GM21423 (cell line): ENCODE measurements around the gene PDRG1.

Experiments used
- ATAC-seq: cut with Tn5 transposase; IDR thresholded peaks from one replicate; pipeline ENCODE4 v1.9.1; 2021; ENCODE audit warnings: mild to moderate bottlenecking, moderate library complexity; ENCODE audit not compliant: unreplicated experiment

Gene PDRG1

DNA sequence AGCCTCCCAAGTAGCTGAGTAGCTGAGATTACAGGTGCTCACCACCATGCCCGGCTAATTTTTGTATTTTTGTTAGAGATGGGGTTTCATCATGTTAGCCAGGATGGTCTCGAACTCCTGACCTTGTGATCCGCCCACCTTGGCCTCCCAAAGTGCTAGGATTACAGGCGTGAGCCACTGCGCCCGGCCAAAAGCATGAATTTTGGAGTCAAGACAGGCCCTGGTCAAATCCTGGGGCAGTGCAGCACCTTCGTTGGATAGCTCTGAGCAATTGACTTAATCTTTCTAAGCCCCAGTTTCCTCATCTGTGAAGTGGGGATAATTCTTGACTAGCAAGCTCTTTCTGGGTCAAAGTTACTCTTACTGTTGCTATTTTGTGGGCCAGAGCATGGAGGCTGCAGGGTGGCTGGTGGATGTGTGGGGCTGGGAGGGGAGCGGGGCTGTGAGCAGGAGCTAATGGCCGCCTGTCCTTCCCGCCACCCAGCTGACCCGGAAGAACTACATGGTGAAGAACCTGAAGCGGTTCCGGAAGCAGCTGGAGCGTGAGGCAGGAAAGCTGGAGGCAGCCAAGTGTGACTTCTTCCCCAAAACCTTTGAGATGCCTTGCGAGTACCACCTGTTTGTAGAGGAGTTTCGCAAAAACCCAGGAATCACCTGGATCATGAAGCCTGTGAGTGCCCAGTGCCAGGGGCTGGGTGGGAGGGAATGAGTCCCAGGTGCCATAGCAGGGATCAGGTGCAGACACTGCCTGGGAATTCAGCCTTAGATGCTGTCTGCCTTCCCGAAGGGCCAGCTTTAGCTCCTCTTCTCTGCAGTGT, 42.4 kb downstream of the PDRG1 start:
- ATAC-seq, result no peak

GRCh38 chr20:31908424-31908823, 43.4 kb downstream of the PDRG1 start:
- no peak for ATAC-seq

- no peak for ATAC-seq
These were observed 43.8 kb downstream of the PDRG1 start for GRCh38 chr20:31908016-31908415.

DNA sequence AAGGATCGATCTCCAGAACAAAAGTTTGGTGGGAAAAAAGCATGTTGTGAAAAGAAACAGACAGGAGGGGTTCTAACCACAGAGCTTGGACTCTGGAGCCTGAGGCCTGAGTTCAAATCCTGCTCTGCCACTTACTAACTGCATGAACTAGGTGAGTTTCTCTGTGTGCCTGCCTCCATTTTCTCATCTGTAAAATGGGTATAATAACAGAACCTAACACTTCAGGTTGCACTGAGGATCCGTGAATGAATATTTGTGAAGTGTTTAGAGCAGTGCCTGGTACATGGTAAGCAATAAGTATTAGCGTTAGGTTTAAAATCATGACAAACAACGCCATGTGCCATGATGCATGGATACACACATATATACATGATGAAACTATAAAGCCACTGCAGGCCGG, 44.8 kb downstream of the PDRG1 start:
- no peak for ATAC-seq

DNA sequence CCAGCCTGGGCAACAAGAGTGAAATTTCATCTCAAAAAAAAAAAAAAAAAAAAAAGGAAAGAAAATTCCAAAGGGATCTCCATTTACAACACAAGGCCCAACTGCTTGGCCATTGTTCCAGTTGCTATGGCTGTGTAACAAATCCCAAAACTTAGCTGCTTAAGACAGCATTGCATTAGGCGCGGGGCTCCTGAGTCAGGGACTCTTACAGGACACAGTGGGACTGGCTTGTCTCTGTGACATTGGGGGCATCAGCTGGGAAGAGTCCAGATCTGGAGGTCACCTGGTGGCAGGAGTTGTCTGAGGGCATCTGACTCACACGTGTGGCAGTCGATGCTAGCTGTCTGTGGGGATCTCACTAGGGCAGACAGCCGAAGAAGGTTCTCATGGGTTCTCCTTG, 45.8 kb downstream of the PDRG1 start:
- ATAC-seq, result no peak

GRCh38 chr20:31903627-31904386, 48.0 kb downstream of the PDRG1 start:
- no peak for ATAC-seq

DNA sequence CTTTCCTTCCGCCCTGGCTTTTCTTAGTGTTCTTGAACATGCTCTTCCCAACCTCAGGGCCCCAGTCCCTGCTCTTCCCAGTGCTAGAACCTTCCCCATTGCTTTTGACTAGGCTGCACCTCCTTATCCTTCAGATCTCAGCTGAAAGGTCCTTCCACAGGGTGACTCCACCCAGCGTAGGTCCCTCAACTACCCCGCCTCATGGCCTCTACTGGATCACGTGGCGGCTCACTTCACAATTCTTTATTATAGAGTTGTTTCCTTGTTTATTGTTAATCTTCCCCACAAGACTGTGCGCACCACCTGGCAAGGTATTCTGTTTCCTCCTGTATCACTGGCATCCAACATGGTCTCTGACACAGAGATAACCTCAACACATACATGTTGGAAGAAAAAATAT, 50.2 kb downstream of the PDRG1 start:
- no peak for ATAC-seq

DNA sequence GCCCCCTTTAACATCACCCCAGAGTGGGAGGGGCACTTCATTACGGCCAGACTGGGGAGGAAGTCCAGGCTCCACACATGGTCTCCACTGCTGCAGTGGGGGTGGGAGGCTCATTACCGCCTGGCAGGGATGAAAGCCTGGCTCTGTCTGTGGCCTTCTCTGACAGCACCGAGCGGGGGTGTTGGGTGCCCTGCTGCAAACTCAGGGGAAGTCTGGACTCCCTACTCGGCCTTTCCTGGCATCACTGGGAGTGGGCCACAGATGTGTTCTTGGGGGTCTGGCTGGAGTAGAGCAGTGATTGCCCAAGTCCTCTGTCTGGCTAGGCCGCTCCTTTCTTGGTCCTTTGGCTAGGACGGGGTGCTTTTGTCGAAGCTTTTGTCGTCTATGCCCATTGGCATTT, 54.3 kb downstream of the PDRG1 start:
- ATAC-seq, result no peak

DNA sequence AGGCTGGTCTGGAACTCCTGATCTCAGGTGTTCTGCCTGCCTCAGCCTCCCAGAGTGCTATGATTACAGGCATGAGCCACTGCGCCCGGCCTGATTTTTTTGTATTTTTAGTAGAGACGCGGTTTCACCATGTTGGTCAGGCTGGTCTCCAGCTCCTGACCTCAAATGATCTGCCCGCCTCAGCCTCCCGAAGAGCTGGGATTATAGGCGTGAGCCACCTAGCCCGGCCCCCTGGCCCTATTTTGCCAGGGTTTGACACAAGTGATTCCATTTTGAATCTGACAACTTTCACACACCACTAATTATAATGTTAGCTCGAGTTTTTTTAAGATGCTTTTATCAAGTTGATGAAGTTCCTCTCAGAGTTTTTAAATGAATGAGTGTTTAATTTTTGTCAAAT, 55.8 kb downstream of the PDRG1 start:
- no peak for ATAC-seq

GRCh38 chr20:31894980-31895675, 56.7 kb downstream of the PDRG1 start:
- peak; percentile 89 for ATAC-seq
